CD4-positive, alpha-beta T cell (primary cell): Measurements from ENCODE around the gene PCID2. TPM values are rescaled to one million over a fixed set of nuclear protein-coding genes. Genes with fewer than 3 reads are reported as not detected.
A peak's percentile ranks its signal among the peaks of the same experiment; 100 is the strongest.

Experiments used
- ATAC-seq: fragments of 200-7000 bp; cut with Tn5 transposase; one replicate; pipeline ENCODE4 v1.10.0; 2022; ENCODE audit warnings: mild to moderate bottlenecking; ENCODE audit not compliant: poor library complexity
- CTCF ChIA-PET: fragments of 350-600 bp; sonication (Branson Sonifier 250); formaldehyde crosslinking; loops from one replicate; lab custom pipeline; 2021; ENCODE audit warnings: antibody characterized with exemption, inconsistent platforms; lab: Charles Lee
- POLR2A ChIA-PET: fragments of 350-600 bp; sonication (Branson Sonifier 250); formaldehyde crosslinking; loops from one replicate; lab custom pipeline; 2021; ENCODE audit warnings: antibody characterized with exemption, inconsistent platforms; lab: Charles Lee
- DNase-seq, 14 experiments: peaks; one replicate each; pipeline ENCODE4 v3.0.0-alpha.2; 2013 to 2020; ENCODE audit warnings: mixed read lengths in 2 of 14
- H3K27ac ChIP-seq, 2 donors: one replicate each; pipeline versions ENCODE4 v1.5.1 to v1.7.0; 2013; ENCODE audit warnings: low read length in 2 of 2, low read depth in 1 of 2, mild to moderate bottlenecking in 1 of 2
- H3K27me3 ChIP-seq, 2 experiments: 1 replicate in 1 of 2; 2 replicates in 1 of 2; pipeline versions ENCODE4 v1.6.1 to v1.7.0; 2013; ENCODE audit warnings: low read length in 2 of 2, control low read depth in 1 of 2, mild to moderate bottlenecking in 1 of 2, moderate library complexity in 1 of 2; ENCODE audit not compliant: insufficient read depth in 2 of 2, control insufficient read depth in 1 of 2
- H3K36me3 ChIP-seq: one replicate; pipeline ENCODE4 v1.6.1; 2013; ENCODE audit warnings: low read length, control low read depth; ENCODE audit not compliant: insufficient read depth
- H3K4me1 ChIP-seq: one replicate; pipeline ENCODE4 v1.6.1; 2013; ENCODE audit warnings: low read length, control low read depth; ENCODE audit not compliant: insufficient read depth
- H3K4me3 ChIP-seq: one replicate; pipeline ENCODE4 v1.5.1; 2013; ENCODE audit warnings: mild to moderate bottlenecking, low read length, moderate library complexity
- H3K9me3 ChIP-seq, 2 experiments: 1 replicate in 1 of 2; 2 replicates in 1 of 2; pipeline versions ENCODE4 v1.6.1 to v1.7.0; 2013; ENCODE audit warnings: low read length in 2 of 2, mild to moderate bottlenecking in 2 of 2, control low read depth in 1 of 2, moderate library complexity in 1 of 2; ENCODE audit not compliant: control insufficient read depth in 1 of 2, insufficient read depth in 1 of 2
- H3K27ac Mint-ChIP-seq: one replicate; pipeline ENCODE4 v1.8.0; 2020; ENCODE audit warnings: mixed read lengths
- H3K27me3 Mint-ChIP-seq: one replicate; pipeline ENCODE4 v1.8.0; 2021; ENCODE audit warnings: mixed read lengths
- H3K36me3 Mint-ChIP-seq: one replicate; pipeline ENCODE4 v1.8.0; 2021; ENCODE audit warnings: low read depth, mixed read lengths
- H3K4me1 Mint-ChIP-seq: one replicate; pipeline ENCODE4 v1.8.0; 2021; ENCODE audit warnings: low read depth, mixed read lengths
- H3K4me3 Mint-ChIP-seq: one replicate; pipeline ENCODE4 v1.8.0; 2020; ENCODE audit warnings: mild to moderate bottlenecking, mixed read lengths
- H3K9me3 Mint-ChIP-seq: one replicate; pipeline ENCODE4 v1.8.0; 2020; ENCODE audit warnings: mixed read lengths
- intact Hi-C, 2 experiments: fragments of 100-400 bp; cut with DNase I in 1 of 2; cut with micrococcal nuclease in 1 of 2; formaldehyde crosslinking; loops; one replicate each; pipeline versions ENCODE4 v1.15.1 to v1.9.0; 2023 to 2025; cut with DNase I, micrococcal nuclease
- total RNA-seq, 174 experiments: library from RNA in 2 of 174; stranded (reverse) in 2 of 174; gene quantifications; one replicate each; pipeline ENCODE4 v1.2.3 and lab custom pipeline; 2021 to 2026
- TF ChIP-seq, protein P1 (sequence below): fragments of 200-600 bp; IDR thresholded peaks from one replicate; pipeline ENCODE4 v1.8.0; 2022; ENCODE audit warnings: antibody characterized with exemption, mild to moderate bottlenecking

The PCID2 gene
- total RNA-seq, 2 experiments from 2014 or later: 33.6 to 33.7 TPM

DNA sequence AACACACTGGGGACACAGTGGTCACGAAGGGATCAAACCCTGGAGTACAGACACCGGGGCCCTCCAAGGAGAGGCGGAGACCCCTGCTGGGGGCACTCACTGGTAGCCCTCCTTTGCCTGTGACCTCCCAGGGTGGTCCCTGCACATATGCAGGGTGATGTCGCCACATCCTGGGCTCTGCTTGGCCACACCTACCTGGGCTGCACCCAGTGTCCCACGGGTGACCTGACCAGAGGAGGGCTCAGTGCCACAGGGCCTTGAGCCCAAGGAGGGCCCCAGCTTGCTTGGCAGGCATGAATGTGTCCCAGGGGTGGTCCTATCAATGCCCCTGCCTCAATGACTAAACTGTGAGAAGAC is 4.1 kb downstream of the PCID2 start:
- ChIA-PET CTCF (no interaction called here), POLR2A (no interaction called here)
- Mint-ChIP-seq H3K36me3 (peaks cover 53% of the 10 kb centered on the region), H3K4me1 (peaks cover 61% of the 10 kb centered on the region), H3K27me3 (no peaks in the 10 kb centered on the region), H3K27ac (no peak overlapping the region), H3K4me3 (no peak overlapping the region), H3K9me3 (no peaks in the 10 kb centered on the region)
- H3K4me1 ChIP-seq: peaks cover 49% of the 10 kb centered on the region
- DNase-seq: no peak
- no peak overlapping the region for H3K4me3 ChIP-seq
- H3K36me3 ChIP-seq: peaks cover 32% of the 10 kb centered on the region
- TF ChIP-seq, protein P1, sequence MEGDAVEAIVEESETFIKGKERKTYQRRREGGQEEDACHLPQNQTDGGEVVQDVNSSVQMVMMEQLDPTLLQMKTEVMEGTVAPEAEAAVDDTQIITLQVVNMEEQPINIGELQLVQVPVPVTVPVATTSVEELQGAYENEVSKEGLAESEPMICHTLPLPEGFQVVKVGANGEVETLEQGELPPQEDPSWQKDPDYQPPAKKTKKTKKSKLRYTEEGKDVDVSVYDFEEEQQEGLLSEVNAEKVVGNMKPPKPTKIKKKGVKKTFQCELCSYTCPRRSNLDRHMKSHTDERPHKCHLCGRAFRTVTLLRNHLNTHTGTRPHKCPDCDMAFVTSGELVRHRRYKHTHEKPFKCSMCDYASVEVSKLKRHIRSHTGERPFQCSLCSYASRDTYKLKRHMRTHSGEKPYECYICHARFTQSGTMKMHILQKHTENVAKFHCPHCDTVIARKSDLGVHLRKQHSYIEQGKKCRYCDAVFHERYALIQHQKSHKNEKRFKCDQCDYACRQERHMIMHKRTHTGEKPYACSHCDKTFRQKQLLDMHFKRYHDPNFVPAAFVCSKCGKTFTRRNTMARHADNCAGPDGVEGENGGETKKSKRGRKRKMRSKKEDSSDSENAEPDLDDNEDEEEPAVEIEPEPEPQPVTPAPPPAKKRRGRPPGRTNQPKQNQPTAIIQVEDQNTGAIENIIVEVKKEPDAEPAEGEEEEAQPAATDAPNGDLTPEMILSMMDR: no peak
- intact Hi-C loops: loop anchor here in 1 of 2 experiments (10.0 kb wide), 1 partner anchor 290 kb away; the partner anchor contains the start of gene DCUN1D2
- no peak overlapping the region for H3K27ac ChIP-seq
- H3K27me3 ChIP-seq: no peaks in the 10 kb centered on the region
- no peak for ATAC-seq
- H3K9me3 ChIP-seq: no peaks in the 10 kb centered on the region

- H3K36me3 Mint-ChIP-seq: peaks cover 59% of the 10 kb centered on the region
- H3K4me3 Mint-ChIP-seq: peak overlapping the region; percentile 1
- Histone ChIP-seq H3K36me3 (peaks cover 39% of the 10 kb centered on the region), H3K4me3 (no peak overlapping the region), H3K27me3 (no peaks in the 10 kb centered on the region), H3K27ac (no peak overlapping the region), H3K4me1 (peaks cover 49% of the 10 kb centered on the region), H3K9me3 (no peaks in the 10 kb centered on the region)
- H3K27me3 Mint-ChIP-seq: no peaks in the 10 kb centered on the region
- ATAC-seq (no peak), DNase-seq (no peak)
- TF ChIP-seq, protein P1: no peak
- peak overlapping the region; percentile 52 for H3K27ac Mint-ChIP-seq
- POLR2A ChIA-PET: no interaction called here
- CTCF ChIA-PET: no interaction called here
- H3K9me3 Mint-ChIP-seq: no peaks in the 10 kb centered on the region
- H3K4me1 Mint-ChIP-seq: peaks cover 61% of the 10 kb centered on the region
- intact Hi-C loops: loop anchor here in 1 of 2 experiments (10.0 kb wide), 1 partner anchor 291 kb away; the partner anchor contains the start of gene DCUN1D2
Measured at GRCh38 chr13:113203507-113204377, 4.7 kb downstream of the PCID2 start.

GRCh38 chr13:113202912-113203311 is 5.6 kb downstream of the PCID2 start:
- POLR2A ChIA-PET: no interaction called here
- Histone ChIP-seq H3K36me3 (peaks cover 46% of the 10 kb centered on the region), H3K27ac (no peak overlapping the region), H3K9me3 (no peaks in the 10 kb centered on the region), H3K4me1 (peaks cover 44% of the 10 kb centered on the region), H3K4me3 (no peak overlapping the region), H3K27me3 (no peaks in the 10 kb centered on the region)
- CTCF ChIA-PET: no interaction called here
- Mint-ChIP-seq H3K27ac (peak overlapping the region; percentile 52), H3K4me3 (peak overlapping the region; percentile 54), H3K4me1 (peaks cover 60% of the 10 kb centered on the region), H3K9me3 (no peaks in the 10 kb centered on the region), H3K27me3 (no peaks in the 10 kb centered on the region), H3K36me3 (peaks cover 66% of the 10 kb centered on the region)
- ATAC-seq (no peak), DNase-seq (no peak)
- TF ChIP-seq, protein P1: no peak
- intact Hi-C loops: loop anchor here in 1 of 2 experiments (10.0 kb wide), 1 partner anchor 292 kb away; the partner anchor contains the start of gene DCUN1D2
